Ovary (tissue), 3 donors: Measurements from ENCODE around the gene NRXN3.

ENCODE experiments used
- CTCF ChIP-seq, 3 donors: fragments of 450-650 bp in 2 of 3; fragments of 200-600 bp in 1 of 3; IDR thresholded peaks; one replicate each; pipeline versions ENCODE4 v1.5.1 to v1.8.0; 2016 to 2022; ENCODE audit warnings: antibody characterized with exemption in 3 of 3, mild to moderate bottlenecking in 1 of 3
- EP300 ChIP-seq: sonication (generic); formaldehyde crosslinking; IDR thresholded peaks from one replicate; pipeline ENCODE4 v1.6.1; 2017; ENCODE audit warnings: antibody characterized with exemption
- donor health status: DM: no; HTN: no; CAD: no.

GRCh38 chr14:79516009-79516408, 1345.8 kb downstream of the NRXN3 start:
- TF ChIP-seq CTCF (IDR thresholded peaks at IDR 0.05) (no peak), EP300 (no peak)
